SK-N-DZ (cell line): ENCODE results near the gene KCNJ6.
"Not testable (repeated sequence)": the region's sequence is repeated elsewhere in the genome, so short reads cannot be mapped to it uniquely, and the experiment has no call there.

Source experiments
- DNase-seq: peaks from one replicate; pipeline ENCODE4 v3.0.0-alpha.2; 2015; ENCODE audit warnings: low spot score

The KCNJ6 gene

GRCh38 chr21:37742115-37742514, 174.1 kb downstream of the KCNJ6 start:
- no peak for DNase-seq

DNA sequence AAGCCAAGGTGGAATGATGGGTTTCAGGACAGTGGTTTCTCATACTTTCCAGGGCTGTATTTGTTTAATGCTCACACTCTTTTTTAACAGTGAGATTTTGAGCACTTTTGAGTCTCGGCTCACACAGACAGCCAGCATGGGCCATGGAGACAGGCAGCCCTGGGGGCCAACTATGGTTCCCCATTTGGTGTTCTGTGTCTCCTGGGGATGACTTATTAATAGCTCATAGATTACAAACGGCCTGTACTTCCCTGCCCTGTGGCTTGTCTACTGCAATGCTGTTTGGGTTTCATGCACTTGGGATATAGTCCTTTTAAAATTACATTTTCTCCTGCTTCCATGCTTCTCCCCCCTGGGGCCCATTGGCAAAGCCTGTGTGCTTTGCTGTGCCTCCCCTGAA, 178.3 kb downstream of the KCNJ6 start:
- DNase-seq: no peak

DNA sequence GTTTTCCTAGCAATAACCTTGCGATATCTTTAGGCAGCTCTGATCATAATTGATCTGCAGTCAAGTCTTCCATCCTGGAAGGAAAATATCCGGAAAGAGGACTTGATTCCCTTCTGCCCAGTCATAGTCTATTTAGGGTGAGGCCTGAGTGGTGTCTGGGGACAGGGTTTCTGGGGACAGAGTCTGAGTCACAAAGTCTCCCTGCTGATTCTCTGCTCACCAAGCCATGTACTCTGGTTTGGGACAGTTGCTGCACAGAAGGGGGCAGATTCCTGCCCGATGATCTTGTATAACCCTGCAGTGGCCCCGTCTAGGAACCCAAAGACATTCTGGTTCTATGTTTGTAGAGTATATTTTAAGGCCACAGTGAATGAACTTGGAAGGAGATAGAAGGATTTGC, 178.8 kb downstream of the KCNJ6 start:
- DNase-seq: no peak

GRCh38 chr21:37734846-37735245, 181.4 kb downstream of the KCNJ6 start:
- DNase-seq: no peak

GRCh38 chr21:37732927-37733326, 183.3 kb downstream of the KCNJ6 start:
- DNase-seq: no peak

GRCh38 chr21:37724201-37724600, 192.1 kb downstream of the KCNJ6 start:
- DNase-seq: no peak

- no peak for DNase-seq
Observed at GRCh38 chr21:37717534-37717933, 198.7 kb downstream of the KCNJ6 start.

DNA sequence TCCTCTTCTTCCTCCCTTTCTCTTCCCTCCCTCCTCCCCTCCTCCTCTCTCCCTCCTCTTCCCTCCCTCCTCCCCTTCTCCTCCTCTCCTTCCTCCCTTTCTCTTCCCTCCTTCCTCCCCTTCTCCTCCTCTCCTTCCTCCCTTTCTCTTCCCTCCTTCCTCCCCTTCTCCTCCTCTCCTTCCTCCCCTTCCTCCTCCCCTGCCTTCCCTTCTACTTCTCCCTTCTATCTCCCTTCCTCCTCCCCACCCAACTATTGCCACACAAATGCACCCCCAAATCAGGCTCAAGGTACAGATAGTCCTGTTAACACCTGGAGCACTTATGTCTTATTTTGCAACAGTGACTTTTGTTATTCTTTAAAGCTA, 203.7 kb downstream of the KCNJ6 start:
- DNase-seq: not testable (repeated sequence)

DNA sequence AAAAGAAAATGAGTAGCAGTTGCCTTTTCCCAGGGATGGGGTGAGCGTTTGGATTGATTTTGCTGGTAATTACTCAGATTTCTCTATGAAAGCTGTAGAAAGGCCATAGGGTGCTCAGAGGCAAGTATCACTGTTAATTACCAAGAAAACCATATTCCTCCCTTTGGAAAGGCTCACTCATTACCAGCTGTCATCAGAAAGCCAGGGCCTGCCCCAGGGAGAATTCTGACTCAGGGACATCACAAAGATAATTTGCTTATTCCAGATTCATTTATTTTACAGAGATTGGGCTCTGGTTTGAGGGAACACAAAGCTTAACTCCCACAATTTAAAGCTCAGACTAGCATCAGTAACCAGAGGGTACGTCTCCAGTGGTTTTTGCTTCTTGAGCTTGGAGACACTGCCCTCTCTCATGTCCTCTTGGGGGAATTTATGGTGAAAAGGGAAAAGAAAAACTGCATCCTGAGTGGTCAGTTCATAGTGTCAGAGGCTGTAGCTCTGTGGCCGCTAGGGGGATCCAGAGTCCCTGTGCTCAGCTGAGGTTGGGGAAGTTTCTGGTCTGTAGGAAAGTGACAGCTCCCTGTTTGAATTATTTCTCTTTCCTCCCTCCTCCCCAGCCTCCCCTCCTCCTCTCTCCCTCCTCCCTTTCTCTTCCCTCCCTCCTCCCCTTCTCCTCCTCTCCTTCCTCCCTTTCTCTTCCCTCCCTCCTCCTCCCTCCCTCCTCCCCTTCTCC, 204.3 kb downstream of the KCNJ6 start:
- peak; percentile 62 for DNase-seq

DNA sequence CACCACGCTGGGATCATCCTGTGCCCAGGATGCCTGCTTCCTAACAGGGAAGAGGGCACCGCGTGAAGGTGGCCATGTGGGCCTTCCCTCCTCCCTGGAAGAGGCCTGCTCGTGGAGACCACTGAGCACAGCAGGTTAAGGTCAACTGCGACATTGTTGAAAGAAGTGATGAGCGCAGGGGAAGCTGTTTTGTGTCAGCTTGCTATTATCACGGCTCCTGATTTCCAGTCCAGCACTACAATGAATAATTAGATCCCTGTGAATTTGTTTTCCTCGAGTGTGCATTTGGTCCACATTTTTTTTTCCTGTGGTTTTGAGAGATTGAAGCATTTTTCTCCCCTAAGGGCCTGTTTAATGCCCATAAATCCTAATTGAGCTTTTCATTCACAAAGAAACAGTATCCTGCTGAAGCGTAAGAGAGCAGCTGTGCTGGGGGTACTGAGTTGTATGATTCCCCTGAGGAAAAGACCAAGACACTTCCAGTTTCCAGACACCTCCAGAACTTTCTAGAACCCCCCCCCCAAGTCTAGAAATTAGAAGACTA, 204.9 kb downstream of the KCNJ6 start:
- peak; percentile 45 for DNase-seq

DNA sequence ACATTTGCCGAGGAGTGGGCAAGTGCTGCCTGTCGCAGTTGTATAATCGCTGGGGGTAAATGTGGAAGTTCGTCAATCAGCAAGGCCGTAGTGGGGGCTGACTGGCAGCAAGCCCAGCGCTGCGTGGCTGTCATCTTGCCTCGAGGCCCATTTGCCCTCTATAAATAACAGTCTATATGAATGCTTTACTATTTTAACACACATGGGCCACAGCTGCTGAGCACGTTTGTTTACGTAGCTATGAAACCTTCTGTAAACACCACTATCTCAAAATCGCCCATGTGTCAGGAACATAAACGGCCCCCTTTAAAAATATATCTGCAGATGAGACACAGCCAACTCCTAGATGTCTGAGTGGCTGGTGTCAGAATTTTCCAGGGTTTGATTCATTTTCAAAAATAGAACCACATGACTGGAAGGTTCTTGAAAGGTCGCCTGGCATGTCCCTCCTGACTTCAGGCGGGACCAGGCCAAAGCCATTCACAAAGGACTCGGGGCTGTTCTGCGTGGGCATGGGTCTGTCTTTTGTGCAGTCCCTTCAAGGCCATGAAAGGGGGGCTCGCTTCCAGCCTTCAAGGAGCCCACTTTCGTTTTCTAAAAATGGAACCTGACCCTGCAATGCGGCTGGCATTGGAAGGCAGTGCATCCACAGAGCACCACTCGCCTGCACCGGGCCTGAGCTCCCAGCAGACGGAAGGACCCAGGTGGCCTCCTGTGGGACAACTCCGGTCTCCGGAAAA, 205.5 kb downstream of the KCNJ6 start:
- DNase-seq: no peak

DNA sequence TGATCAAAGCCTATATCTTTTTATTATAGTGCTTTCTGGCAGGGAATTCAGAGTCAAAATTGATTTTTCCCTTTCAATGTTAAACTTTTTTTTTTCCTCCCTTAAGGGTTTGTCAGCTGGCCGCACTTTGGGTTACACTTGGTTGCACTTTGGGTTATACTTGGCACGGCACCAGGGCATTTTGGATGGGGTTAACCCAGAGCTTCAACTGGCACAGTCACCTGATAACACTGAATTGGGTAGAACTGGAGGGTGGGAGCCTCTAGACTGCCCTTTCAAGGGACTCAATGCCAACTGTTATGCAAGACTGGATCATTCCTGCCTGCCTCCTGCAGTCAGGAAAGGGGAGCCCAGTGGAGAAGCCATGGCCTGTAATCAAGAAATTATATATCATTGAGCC, 211.5 kb downstream of the KCNJ6 start:
- no peak for DNase-seq

DNA sequence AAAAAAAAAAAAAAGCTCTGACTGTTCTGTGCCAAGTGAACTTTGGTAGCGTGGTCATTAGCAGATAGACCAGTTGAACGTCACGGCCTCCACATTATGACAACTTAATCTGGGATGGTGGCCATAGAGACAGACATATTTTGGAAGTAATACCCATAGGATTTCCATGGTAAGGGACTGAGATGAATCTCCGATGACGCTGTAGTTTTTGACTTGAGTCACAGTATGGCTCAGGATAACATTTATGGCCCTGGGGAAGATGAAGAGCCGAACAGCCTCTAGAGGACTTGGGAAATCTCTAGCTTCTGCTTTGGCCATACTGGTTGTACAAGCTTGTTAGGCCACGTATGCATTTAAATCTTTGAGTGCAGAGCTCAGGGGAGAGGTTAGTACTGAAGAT, 214.0 kb downstream of the KCNJ6 start:
- no peak for DNase-seq

DNA sequence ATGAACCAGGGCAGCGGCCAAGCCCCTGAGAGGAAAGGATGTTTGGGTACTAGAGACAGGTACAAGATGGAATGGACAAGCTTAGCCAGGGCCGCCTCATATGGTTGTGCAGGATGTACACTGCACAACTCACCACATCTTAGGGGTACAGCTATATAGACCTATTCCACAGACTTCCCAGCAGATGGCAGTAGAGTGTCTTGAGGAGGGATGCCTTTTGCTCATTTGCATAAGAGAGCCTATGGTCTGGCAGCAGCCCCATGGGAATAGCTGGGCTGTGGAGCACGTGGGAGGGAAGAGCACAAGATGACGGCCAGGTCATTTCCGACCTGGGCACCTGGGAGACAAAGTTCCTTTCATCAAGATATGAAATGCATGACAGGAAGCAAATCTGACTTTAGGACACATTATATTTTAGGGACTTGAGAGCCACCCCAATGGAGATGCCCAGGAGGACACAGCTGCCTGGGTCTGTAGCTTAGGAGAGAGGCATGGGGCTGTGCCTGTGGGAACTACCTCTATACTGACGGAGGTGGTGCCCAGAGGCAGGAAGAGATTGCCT, 215.5 kb downstream of the KCNJ6 start:
- DNase-seq: peak; percentile 82

DNA sequence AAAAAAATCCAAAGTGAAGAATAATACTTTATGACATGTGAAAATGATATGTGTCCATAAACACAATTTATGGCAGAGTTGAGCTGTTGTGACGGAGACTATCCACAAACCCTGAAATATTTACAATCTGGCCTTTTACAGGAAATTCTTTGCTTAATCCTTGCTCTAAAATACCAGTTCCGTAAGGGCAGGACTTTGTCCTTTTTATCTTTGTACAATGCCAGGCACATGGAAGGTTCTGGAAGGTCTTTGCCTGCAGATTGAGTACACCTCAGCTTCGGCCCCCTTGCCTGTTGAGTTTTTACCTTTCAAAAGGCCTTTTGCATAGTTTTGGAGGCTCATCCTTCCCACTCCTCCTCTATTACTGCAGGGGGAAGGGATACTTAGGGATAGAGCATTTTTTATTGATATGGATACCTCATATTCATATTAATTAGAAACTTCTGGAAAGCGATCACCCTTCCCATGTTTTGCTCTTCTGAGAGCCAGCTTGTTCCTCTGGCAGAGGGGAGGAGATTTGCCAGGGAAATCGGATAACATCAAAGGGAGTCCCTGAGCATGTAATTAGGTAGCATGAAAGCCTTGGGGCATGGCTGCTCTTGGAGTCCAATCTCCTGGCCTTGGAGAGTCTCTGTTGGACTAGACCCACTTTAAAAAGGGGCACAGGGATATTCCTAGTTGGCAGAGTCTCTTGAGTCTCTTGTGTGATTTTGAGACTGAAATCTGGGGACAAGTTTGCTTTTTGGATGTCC, 217.1 kb downstream of the KCNJ6 start:
- no peak for DNase-seq

- no peak for DNase-seq
Observed at GRCh38 chr21:37696936-37697335, 219.3 kb downstream of the KCNJ6 start.

GRCh38 chr21:37695111-37695510, 221.1 kb downstream of the KCNJ6 start:
- no peak for DNase-seq

GRCh38 chr21:37688952-37689659, 227.2 kb downstream of the KCNJ6 start:
- no peak for DNase-seq

- no peak for DNase-seq
Observed at GRCh38 chr21:37686991-37687810, 229.1 kb downstream of the KCNJ6 start.

DNA sequence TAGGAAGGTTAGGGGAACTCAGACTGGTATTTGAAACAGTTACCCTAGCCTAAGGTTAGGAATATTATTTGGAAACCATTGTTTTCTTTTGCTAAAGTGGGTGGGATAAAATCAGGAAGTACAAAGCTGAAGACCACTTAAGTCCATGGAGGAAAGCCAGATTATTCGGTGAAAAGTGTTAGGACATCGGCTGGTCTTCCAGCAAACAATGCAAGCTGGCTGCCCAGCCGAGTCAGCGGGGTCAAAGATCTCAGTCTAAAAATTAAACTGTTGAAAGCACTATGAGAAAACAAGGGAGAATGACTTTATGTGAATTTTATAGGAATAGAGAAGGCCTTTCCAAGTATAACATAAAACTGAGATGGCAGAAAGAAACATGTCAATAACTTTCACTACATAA, 231.7 kb downstream of the KCNJ6 start:
- DNase-seq: no peak
